Breast epithelium (tissue), 3 donors: ENCODE results near the gene PRX.

Source experiments
- CTCF ChIP-seq, 3 donors: fragments of 450-650 bp; IDR thresholded peaks; one replicate each; pipeline ENCODE4 v1.5.1; 2016 to 2017; ENCODE audit warnings: antibody characterized with exemption in 3 of 3, mild to moderate bottlenecking in 3 of 3, moderate library complexity in 3 of 3
- POLR2A ChIP-seq: fragments of 450-650 bp; IDR thresholded peaks from one replicate; pipeline ENCODE4 v1.6.1; 2016; ENCODE audit warnings: antibody characterized with exemption, mild to moderate bottlenecking, moderate library complexity

GRCh38 chr19:40419066-40419612 is 6.0 kb upstream of the PRX start:
- TF ChIP-seq CTCF (IDR thresholded peaks at IDR 0.05) (no peak), POLR2A (no peak)
